Stimulated activated CD8-positive, alpha-beta memory T cell treated with anti-CD3 and anti-CD28 coated beads, Interleukin-4, amount 100 ng/mL, for 48 hours (primary cell): ENCODE data around the gene PON2.
A peak's percentile ranks its signal among the peaks of the same experiment; 100 is the strongest.
"Not testable (repeated sequence)": the region's sequence is repeated elsewhere in the genome, so short reads cannot be mapped to it uniquely, and the experiment has no call there.

Experiments
- DNase-seq: peaks from one replicate; pipeline ENCODE4 v3.0.0-alpha.2; 2020

PON2 gene

DNA sequence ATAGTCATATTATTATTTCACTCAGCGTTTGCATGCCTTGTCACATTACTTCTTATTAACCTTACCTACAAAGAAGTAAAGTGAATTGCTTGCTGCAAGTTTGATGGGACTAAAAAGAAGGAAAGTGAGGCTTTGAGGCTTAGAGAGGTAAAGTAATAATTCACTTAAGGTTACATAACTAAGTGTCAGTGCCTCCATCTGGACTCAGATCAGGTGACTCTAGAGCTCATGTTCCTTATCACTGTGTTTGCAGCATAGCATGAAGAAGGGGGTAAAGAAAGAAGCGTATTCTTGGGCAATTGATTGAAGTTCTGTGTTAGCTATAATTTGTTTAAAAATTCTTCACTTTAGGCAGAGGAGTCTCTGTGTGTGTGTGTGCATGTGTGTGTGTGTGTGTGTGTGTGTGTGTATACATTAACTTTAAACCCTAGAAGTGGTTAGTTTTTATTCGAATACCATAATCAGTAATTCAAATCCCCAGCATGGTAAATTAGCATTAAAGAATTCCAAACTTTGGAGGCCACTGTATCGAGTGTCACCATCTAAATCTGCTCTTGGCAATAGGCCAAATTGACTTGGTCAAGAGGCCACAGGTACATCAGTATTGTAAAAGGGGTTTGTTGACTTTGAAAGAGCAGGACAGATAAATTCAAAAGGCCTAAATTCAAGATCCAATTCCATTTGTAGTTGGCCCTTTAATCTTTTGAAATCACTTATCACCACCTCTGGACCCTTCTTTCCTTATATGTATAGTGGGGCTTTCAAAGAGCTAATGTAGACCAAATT lies 36.5 kb downstream of the PON2 start:
- DNase-seq, result no peak

- no peak for DNase-seq
Observed at GRCh38 chr7:95397381-95397780, 37.4 kb downstream of the PON2 start.

- DNase-seq, result peak; percentile 33
Observed at GRCh38 chr7:95396136-95397032, 38.4 kb downstream of the PON2 start, which contains the start of gene PON3. Gene PON3 (minus strand): TSS chr7:95396375. CDS start chr7:95396350, 25 bp downstream.

- DNase-seq, result no peak
Observed at GRCh38 chr7:95395755-95396135, 39.1 kb downstream of the PON2 start.

DNA sequence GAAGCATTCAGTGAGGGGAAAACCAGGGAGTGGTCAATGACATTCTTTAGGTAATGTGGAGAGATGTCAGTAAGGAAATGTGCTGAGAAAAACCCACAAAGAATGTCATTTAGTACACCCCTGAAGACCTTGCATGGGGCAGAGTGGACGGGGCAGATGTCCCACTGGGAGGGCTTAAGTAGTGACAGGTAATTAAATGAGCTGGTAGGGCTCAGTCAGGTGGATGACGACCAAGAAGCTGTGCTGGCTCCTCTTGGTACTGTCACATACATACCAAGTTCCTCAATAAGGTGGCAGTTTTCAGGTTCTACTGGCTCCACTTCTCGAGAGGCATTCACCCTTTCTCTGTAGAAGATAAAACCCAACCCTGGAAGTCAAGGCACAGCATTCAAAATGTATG lies 40.5 kb downstream of the PON2 start:
- DNase-seq, result no peak

DNA sequence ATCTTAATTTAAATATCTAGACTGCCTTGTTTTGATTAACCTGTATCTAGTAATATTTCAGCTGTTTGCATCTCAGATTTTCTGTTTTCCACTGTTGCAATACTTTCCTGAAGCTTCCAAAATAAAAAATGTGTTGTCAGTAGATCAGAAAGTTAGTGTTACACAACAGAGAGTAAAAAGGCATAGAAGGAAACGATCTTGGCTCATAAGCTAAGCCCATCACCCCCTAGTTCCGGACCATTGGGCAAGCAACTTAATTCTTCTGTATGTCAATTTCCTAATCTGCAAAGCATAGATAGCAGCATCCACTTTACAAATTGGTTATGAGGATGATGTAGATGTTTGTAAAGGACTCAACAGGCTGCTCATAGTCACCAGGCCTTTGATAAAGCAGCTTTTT lies 43.1 kb downstream of the PON2 start:
- no peak for DNase-seq

DNA sequence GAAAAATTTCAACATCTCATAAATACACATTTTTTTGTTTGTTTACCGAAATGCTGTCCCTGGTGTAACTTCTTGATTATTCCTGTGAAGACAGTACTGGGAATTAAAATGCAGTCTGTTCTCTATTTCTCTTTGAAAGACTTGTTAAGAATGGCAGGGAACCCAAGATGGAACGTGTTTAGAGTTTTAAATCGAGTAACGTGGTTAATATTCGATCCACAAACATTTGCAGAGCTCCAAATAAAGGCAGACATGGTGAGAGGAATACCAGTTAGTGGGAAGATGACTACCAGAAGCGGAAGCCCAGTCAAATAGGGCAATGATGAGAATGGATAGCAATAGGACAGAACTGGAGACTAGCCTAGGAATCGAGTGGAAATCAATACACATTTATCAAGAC lies 45.3 kb downstream of the PON2 start:
- no peak for DNase-seq

DNA sequence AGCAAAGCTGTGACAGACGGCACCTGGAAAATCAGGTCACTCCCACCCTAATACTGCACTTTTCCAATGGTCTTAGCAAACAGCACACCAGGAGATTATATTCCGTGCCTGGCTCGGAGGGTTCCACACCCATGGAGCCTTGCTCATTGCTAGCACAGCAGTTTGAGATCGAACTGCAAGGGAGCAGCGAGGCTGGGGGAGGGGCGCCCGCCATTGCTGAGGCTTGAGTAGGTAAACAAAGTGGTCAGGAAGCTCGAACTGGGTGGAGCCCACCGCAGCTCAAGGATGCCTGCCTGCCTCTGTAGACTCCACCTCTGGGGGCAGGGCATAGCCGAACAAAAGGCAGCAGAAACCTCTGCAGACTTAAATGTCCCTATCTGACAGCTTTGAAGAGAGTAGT lies 55.4 kb downstream of the PON2 start:
- DNase-seq, result not testable (repeated sequence)

GRCh38 chr7:95376632-95377400 lies 58.0 kb downstream of the PON2 start:
- DNase-seq, result no peak

DNA sequence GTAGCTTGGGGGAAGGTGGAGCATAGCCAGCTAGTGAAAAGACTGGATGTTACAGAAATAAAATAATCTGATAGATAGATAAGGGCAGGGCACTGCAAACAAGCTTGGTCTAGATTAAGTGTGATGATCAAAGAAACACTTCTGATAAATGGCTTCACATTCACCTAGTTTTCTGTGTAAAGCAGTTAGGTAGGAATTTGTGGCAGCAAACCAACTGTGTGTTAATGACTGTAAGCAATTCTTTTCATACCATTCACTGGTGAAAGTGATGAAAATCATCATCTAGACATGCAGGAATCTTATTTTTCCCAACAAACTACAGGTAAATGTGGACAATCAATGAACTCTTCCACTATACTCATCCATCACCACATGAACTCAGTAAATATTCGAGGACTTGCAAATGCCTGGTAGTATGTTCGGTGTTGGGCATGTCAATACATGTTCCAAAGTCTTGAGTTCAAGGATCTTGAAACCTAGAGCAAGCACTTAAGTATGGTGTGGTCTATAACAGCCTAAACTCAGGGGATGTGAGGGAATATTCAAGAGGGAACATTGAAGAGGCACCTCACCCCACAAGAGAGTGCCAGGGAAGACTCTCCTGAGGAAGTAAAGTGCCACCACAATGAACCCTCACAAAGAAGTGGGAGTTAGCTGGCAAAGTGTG lies 59.1 kb downstream of the PON2 start:
- DNase-seq, result no peak

- no peak for DNase-seq
Observed at GRCh38 chr7:95373323-95373722, 61.5 kb downstream of the PON2 start.

GRCh38 chr7:95368235-95368634 lies 66.6 kb downstream of the PON2 start:
- no peak for DNase-seq

DNA sequence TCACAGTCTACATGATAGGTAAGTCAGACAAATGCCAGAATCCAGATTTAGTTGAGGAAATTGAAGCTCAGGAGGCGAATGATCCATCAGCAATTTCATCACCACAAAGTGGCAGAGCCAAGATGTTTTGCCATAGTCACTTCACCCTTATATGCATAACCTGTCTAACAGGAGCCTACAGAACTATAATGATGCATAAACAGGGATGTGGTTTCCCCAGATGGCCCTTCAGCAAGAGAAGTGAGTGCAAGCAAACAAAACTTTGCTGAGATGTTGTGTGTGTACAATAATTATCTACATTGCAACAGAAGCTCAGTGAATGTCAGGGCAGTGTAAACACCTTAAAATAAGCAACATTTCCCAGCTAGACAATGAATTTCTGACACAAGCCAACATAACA lies 67.2 kb downstream of the PON2 start:
- no peak for DNase-seq

DNA sequence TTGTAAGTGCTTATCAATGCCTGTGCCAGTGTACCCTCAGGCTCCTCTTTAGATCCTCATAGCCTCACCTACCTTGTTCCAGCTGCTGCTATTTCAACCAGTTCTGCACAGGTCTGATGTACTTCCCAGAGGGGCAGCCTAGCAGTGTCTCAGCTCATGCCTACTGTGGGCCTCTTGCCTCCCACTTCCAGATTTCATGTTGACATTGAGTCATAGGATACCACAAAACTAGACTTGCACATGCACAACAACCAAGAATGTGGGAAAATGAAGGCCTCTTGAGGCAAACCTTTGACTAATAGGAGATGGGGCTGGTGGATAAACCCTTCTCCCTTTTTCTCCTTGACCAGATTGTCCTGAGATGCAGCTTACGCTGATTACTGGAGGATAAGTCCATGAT lies 69.7 kb downstream of the PON2 start:
- no peak for DNase-seq

GRCh38 chr7:95357623-95358022 lies 77.2 kb downstream of the PON2 start:
- DNase-seq, result no peak
